Erythroblast (primary cell): Measurements from ENCODE around the gene STAM2.
"Not testable (repeated sequence)": the region's sequence is repeated elsewhere in the genome, so short reads cannot be mapped to it uniquely, and the experiment has no call there.

ENCODE experiments used
- GATA1 ChIP-seq: IDR thresholded peaks from 2 replicates; pipeline ENCODE4 v1.6.1; 2011; ENCODE audit warnings: low read depth, mild to moderate bottlenecking, control low read depth, low read length, moderate library complexity
- POLR2A ChIP-seq: IDR thresholded peaks from 2 replicates; pipeline ENCODE4 v1.6.1; 2011; ENCODE audit warnings: mild to moderate bottlenecking, low read length

- TF ChIP-seq POLR2A, GATA1: not testable (repeated sequence)
Observed at GRCh38 chr2:152197508-152198284, 22.1 kb upstream of the STAM2 start.
